MM.1S (cell line): ENCODE data around the gene LIMS2.

ENCODE experiments used
- DNase-seq: peaks from one replicate; pipeline ENCODE4 v3.0.0-alpha.2; 2015
- H2AFZ ChIP-seq: fragments of 300-600 bp; sonication (generic); 2 replicates; pipeline ENCODE4 v1.6.0; 2016; ENCODE audit warnings: antibody characterized with exemption, low read length
- H3F3A ChIP-seq: fragments of 300-600 bp; sonication (generic); 2 replicates; pipeline ENCODE4 v1.6.1; 2016; ENCODE audit warnings: mild to moderate bottlenecking, antibody characterized with exemption, low read length, moderate library complexity, mixed read lengths; ENCODE audit not compliant: insufficient read depth
- H3K27ac ChIP-seq: fragments of 300-600 bp; sonication (generic); 2 replicates; pipeline ENCODE4 v1.5.1; 2016; ENCODE audit warnings: mild to moderate bottlenecking, low read length
- H3K27me3 ChIP-seq: fragments of 300-600 bp; sonication (generic); replicated peaks from 2 replicates; pipeline ENCODE4 v1.6.0; 2016; ENCODE audit warnings: low read length; ENCODE audit not compliant: insufficient read depth
- H3K36me3 ChIP-seq: fragments of 300-600 bp; sonication (generic); replicated peaks from 2 replicates; pipeline ENCODE4 v1.6.1; 2016; ENCODE audit warnings: mild to moderate bottlenecking, low read length, mixed read lengths; ENCODE audit not compliant: insufficient read depth
- H3K4me1 ChIP-seq: fragments of 300-600 bp; sonication (generic); 2 replicates; pipeline ENCODE4 v1.6.1; 2016; ENCODE audit warnings: low read length, mixed read lengths
- H3K4me2 ChIP-seq: fragments of 300-600 bp; sonication (generic); 2 replicates; pipeline ENCODE4 v1.6.0; 2016; ENCODE audit warnings: low read depth, low read length
- H3K4me3 ChIP-seq: fragments of 300-600 bp; sonication (generic); 2 replicates; pipeline ENCODE4 v1.5.1; 2016; ENCODE audit warnings: low read length, mixed read lengths
- H3K79me2 ChIP-seq: fragments of 300-600 bp; sonication (generic); 2 replicates; pipeline ENCODE4 v1.6.1; 2016; ENCODE audit warnings: mixed run types, low read length, mixed read lengths
- H3K9ac ChIP-seq: fragments of 300-600 bp; sonication (generic); 2 replicates; pipeline ENCODE4 v1.6.1; 2016; ENCODE audit warnings: low read length, mixed read lengths
- H3K9me2 ChIP-seq: fragments of 300-600 bp; sonication (generic); replicated peaks from 2 replicates; pipeline ENCODE4 v1.6.1; 2016; ENCODE audit warnings: mild to moderate bottlenecking, low read length, mixed read lengths; ENCODE audit not compliant: insufficient read depth
- H3K9me3 ChIP-seq: fragments of 300-600 bp; sonication (generic); replicated peaks from 2 replicates; pipeline ENCODE4 v1.6.1; 2016; ENCODE audit warnings: mild to moderate bottlenecking, low read length, mixed read lengths; ENCODE audit not compliant: insufficient read depth
- H4K20me1 ChIP-seq: fragments of 300-600 bp; sonication (generic); 2 replicates; pipeline ENCODE4 v1.6.1; 2016; ENCODE audit warnings: mild to moderate bottlenecking, low read length, moderate library complexity, mixed read lengths; ENCODE audit not compliant: insufficient read depth
- CTCF ChIP-seq: fragments of 300-600 bp; sonication (generic); IDR thresholded peaks from 2 replicates; pipeline ENCODE4 v1.5.1; 2016; ENCODE audit warnings: antibody characterized with exemption, low read length, mixed read lengths
- EZH2 ChIP-seq: fragments of 300-600 bp; sonication (generic); optimal IDR thresholded peaks from 2 replicates; pipeline ENCODE3; 2017; ENCODE audit warnings: low read depth, mild to moderate bottlenecking, antibody characterized with exemption, low read length, mixed read lengths
- EZH2phosphoT487 ChIP-seq: fragments of 300-600 bp; sonication (generic); IDR thresholded peaks from 2 replicates; pipeline ENCODE4 v1.6.1; 2018; ENCODE audit warnings: antibody characterized with exemption, low read length

LIMS2 gene

DNA sequence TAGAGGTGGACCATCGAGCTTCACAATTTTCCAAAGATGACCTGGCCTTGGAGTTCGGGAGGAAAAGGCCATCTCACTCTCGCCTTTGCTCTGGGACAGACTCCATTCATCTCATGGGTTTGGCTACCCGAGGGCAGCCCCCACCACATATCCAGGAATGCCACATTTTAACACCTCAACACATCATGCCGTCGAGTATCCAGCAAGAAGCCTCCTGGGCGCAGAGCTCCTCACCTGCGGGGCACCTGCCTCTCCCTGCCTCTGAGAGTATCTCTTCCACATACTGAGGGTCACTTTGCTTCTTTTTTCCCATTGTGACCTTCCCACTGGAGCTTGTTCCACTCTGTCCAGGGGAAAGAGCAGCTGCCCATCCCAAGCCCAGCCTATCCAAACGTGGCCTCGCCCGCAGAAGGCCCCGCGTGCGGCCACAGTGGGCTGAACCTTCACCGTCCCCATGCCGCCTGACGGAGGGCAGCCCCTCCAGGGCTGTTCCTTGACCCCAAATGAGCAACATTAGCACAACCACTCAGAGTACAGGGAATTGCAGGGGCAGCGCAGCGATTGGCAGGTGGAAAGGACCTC, 5.5 kb upstream of the LIMS2 start:
- TF ChIP-seq EZH2 (no peak), EZH2phosphoT487 (no peak), CTCF (no peak)
- H3F3A ChIP-seq: no peaks in the 10 kb centered on the region
- H3K27me3 ChIP-seq: peaks cover 14% of the 10 kb centered on the region
- no peaks in the 10 kb centered on the region for H3K9me3 ChIP-seq
- H3K9ac ChIP-seq: no peak overlapping the region
- no peaks in the 10 kb centered on the region for H3K9me2 ChIP-seq
- no peaks in the 10 kb centered on the region for H3K79me2 ChIP-seq
- H3K36me3 ChIP-seq: no peaks in the 10 kb centered on the region
- no peaks in the 10 kb centered on the region for H3K4me1 ChIP-seq
- H2AFZ ChIP-seq: no peak overlapping the region
- H4K20me1 ChIP-seq: no peaks in the 10 kb centered on the region
- DNase-seq: no peak
- H3K4me2 ChIP-seq: no peak overlapping the region
- no peak overlapping the region for H3K27ac ChIP-seq
- no peak overlapping the region for H3K4me3 ChIP-seq

- no peak for TF ChIP-seq EZH2phosphoT487
- no peak for TF ChIP-seq CTCF
- TF ChIP-seq EZH2: no peak
- no peaks in the 10 kb centered on the region for H3K36me3 ChIP-seq
- H3K4me2 ChIP-seq: no peak overlapping the region
- H3K4me3 ChIP-seq: no peak overlapping the region
- H3K79me2 ChIP-seq: no peaks in the 10 kb centered on the region
- no peaks in the 10 kb centered on the region for H3K4me1 ChIP-seq
- H3K9me3 ChIP-seq: no peaks in the 10 kb centered on the region
- no peak for DNase-seq
- H4K20me1 ChIP-seq: no peaks in the 10 kb centered on the region
- no peak overlapping the region for H3K9ac ChIP-seq
- no peak overlapping the region for H3K27ac ChIP-seq
- no peak overlapping the region for H2AFZ ChIP-seq
- no peaks in the 10 kb centered on the region for H3K9me2 ChIP-seq
- no peaks in the 10 kb centered on the region for H3F3A ChIP-seq
- H3K27me3 ChIP-seq: peaks cover 18% of the 10 kb centered on the region
These were observed 4.5 kb upstream of the LIMS2 start for GRCh38 chr2:127679680-127680361.

GRCh38 chr2:127678991-127679390, 3.7 kb upstream of the LIMS2 start:
- Histone ChIP-seq H3K36me3 (no peaks in the 10 kb centered on the region), H3K4me3 (no peak overlapping the region), H3K27ac (no peak overlapping the region), H4K20me1 (no peaks in the 10 kb centered on the region), H3K79me2 (no peaks in the 10 kb centered on the region), H3K4me1 (no peaks in the 10 kb centered on the region), H2AFZ (no peak overlapping the region), H3K9me3 (no peaks in the 10 kb centered on the region), H3K9me2 (no peaks in the 10 kb centered on the region), H3F3A (no peaks in the 10 kb centered on the region), H3K9ac (no peak overlapping the region), H3K27me3 (peaks cover 27% of the 10 kb centered on the region), H3K4me2 (no peak overlapping the region)
- no peak for TF ChIP-seq EZH2
- DNase-seq: no peak

- DNase-seq: no peak
- H3K27me3 ChIP-seq: peaks cover 31% of the 10 kb centered on the region
- no peak for TF ChIP-seq EZH2
- TF ChIP-seq CTCF: no peak
- no peak for TF ChIP-seq EZH2phosphoT487
- no peak overlapping the region for H3K4me2 ChIP-seq
- no peak overlapping the region for H3K9ac ChIP-seq
- H3K27ac ChIP-seq: no peak overlapping the region
- H4K20me1 ChIP-seq: no peaks in the 10 kb centered on the region
- no peaks in the 10 kb centered on the region for H3K9me2 ChIP-seq
- H3F3A ChIP-seq: no peaks in the 10 kb centered on the region
- H3K4me1 ChIP-seq: no peaks in the 10 kb centered on the region
- H3K9me3 ChIP-seq: no peaks in the 10 kb centered on the region
- H3K79me2 ChIP-seq: no peaks in the 10 kb centered on the region
- no peaks in the 10 kb centered on the region for H3K36me3 ChIP-seq
- no peak overlapping the region for H2AFZ ChIP-seq
- H3K4me3 ChIP-seq: no peak overlapping the region
These were observed 3.2 kb upstream of the LIMS2 start for GRCh38 chr2:127678531-127678930.
